HG02973 (cell line): ENCODE data around the gene MACROD2.
"Not testable (repeated sequence)": the region's sequence is repeated elsewhere in the genome, so short reads cannot be mapped to it uniquely, and the experiment has no call there.

Experiments used
- ATAC-seq: cut with Tn5 transposase; IDR thresholded peaks from one replicate; pipeline ENCODE4 v1.9.1; 2021; ENCODE audit warnings: moderate library complexity; ENCODE audit not compliant: unreplicated experiment

The MACROD2 gene

GRCh38 chr20:13995086-13995665 is at the start of gene MACROD2:
Gene MACROD2, plus strand, starts transcription at chr20:13995516.
- ATAC-seq, result no peak

GRCh38 chr20:13947719-13948118 is 47.6 kb upstream of the MACROD2 start:
- no peak for ATAC-seq

- ATAC-seq, result no peak
Measured at GRCh38 chr20:13953227-13953626, 42.1 kb upstream of the MACROD2 start.

GRCh38 chr20:13960119-13960518 is 35.2 kb upstream of the MACROD2 start:
- no peak for ATAC-seq

GRCh38 chr20:13960525-13960924 is 34.8 kb upstream of the MACROD2 start:
- ATAC-seq, result no peak

- no peak for ATAC-seq
Measured at GRCh38 chr20:13984211-13984610, 11.1 kb upstream of the MACROD2 start.

GRCh38 chr20:13990465-13990864 is 4.9 kb upstream of the MACROD2 start, which contains the start of gene SEL1L2:
Gene SEL1L2, minus strand, starts transcription at chr20:13990614. Its CDS starts 80 bp downstream, at chr20:13990534.
- no peak for ATAC-seq

GRCh38 chr20:13991311-13991710 is 4.0 kb upstream of the MACROD2 start:
- ATAC-seq, result no peak

- ATAC-seq, result not testable (repeated sequence)
Measured at GRCh38 chr20:13991955-13992354, 3.4 kb upstream of the MACROD2 start.

GRCh38 chr20:13995841-13996240 is 525 bp downstream of the MACROD2 start:
- no peak for ATAC-seq

GRCh38 chr20:13996265-13996664 is 949 bp downstream of the MACROD2 start:
- no peak for ATAC-seq

GRCh38 chr20:14000917-14001316 is 5.6 kb downstream of the MACROD2 start:
- ATAC-seq, result no peak

- no peak for ATAC-seq
Measured at GRCh38 chr20:14005996-14006395, 10.7 kb downstream of the MACROD2 start.

GRCh38 chr20:14009208-14009607 is 13.9 kb downstream of the MACROD2 start:
- no peak for ATAC-seq

GRCh38 chr20:14012671-14013070 is 17.4 kb downstream of the MACROD2 start:
- ATAC-seq, result no peak

- no peak for ATAC-seq
Measured at GRCh38 chr20:14030991-14031390, 35.7 kb downstream of the MACROD2 start.

GRCh38 chr20:14033310-14033709 is 38.0 kb downstream of the MACROD2 start:
- ATAC-seq, result no peak

GRCh38 chr20:14036567-14036966 is 41.3 kb downstream of the MACROD2 start:
- no peak for ATAC-seq

- ATAC-seq, result not testable (repeated sequence)
Measured at GRCh38 chr20:14044712-14045276, 49.5 kb downstream of the MACROD2 start.

GRCh38 chr20:14046534-14046933 is 51.2 kb downstream of the MACROD2 start:
- ATAC-seq, result no peak

- ATAC-seq, result no peak
Measured at GRCh38 chr20:14049111-14049510, 53.8 kb downstream of the MACROD2 start.

- ATAC-seq, result no peak
Measured at GRCh38 chr20:14051454-14051853, 56.1 kb downstream of the MACROD2 start.
